ENCODE data around the gene FBXO2. TPM values are rescaled to one million over a fixed set of nuclear protein-coding genes. Genes with fewer than 3 reads are reported as not detected.

FBXO2 gene
- total and polyA plus RNA-seq, 10 of the 15 experiments (the other 5 are each of a cell fraction or from before 2014, with no cell fraction given): 0.06 to 0.41 (median 0.18) TPM; not detected in 4

DNA sequence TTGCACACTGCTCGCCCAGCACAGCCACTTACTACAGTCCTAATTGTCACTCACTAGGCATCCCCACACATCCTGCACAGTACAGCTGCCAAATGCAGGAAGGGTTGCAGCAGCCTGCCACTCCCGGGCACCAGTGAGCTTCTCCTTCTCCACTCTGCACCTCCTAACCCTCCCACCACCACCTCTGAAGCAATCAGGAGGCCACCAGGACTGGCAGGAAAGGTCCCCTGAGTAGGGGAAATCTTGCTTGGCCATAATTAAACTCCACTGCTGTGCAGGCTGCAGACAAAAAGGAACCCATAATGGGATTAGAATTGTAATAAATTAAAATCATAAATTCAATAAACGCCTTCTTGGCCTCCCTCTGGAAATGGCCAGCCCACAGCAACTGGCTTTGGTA, 31.8 kb downstream of the FBXO2 start:
- TF ChIP-seq RUNX3 (IDR thresholded peaks at IDR 0.05; ENCODE audit: low read length) (no peak), LARP7 (IDR thresholded peaks at IDR 0.05) (no peak), SKIL (IDR thresholded peaks at IDR 0.05; ENCODE audit: low read depth, poor library complexity, severe bottlenecking) (no peak), TBL1XR1 (IDR thresholded peaks at IDR 0.05; ENCODE audit: low read depth, low read length) (no peak), NR2F1 (conservative IDR thresholded peaks at IDR 0.05) (no peak), SP1 (IDR thresholded peaks at IDR 0.05; ENCODE audit: low read depth, low read length) (no peak), ZNF274 (IDR thresholded peaks at IDR 0.05; ENCODE audit: insufficient read depth, insufficient read length) (no peak), BMI1 (IDR thresholded peaks at IDR 0.05; ENCODE audit: borderline replicate concordance) (no peak), SIX5 (IDR thresholded peaks at IDR 0.05; ENCODE audit: low read depth, low read length, severe bottlenecking) (no peak), CHD1 (IDR thresholded peaks at IDR 0.05; ENCODE audit: low read depth, low read length) (no peak), ETV6 (conservative IDR thresholded peaks at IDR 0.05 in 1 of 2, IDR thresholded peaks at IDR 0.05 in 1 of 2; ENCODE audit: borderline replicate concordance in 1 of 2, low read depth in 1 of 2) (no peak), NFXL1 (IDR thresholded peaks at IDR 0.05; ENCODE audit: borderline replicate concordance) (no peak), CBX3 (IDR thresholded peaks at IDR 0.05; ENCODE audit: borderline replicate concordance, low read depth) (no peak)
- intact Hi-C loops (cut with micrococcal nuclease; ENCODE audit: unreplicated experiment): no loop called here
- CTCF ChIA-PET: no interaction called here
- in situ Hi-C loops (cut with MboI): no loop called here
- no TSS peak for BruUV-seq (replicated peaks)
- Histone ChIP-seq H2AFZ (ENCODE audit: control insufficient read depth, low read depth, low read length) (no peak overlapping the region), H3K4me1 (ENCODE audit: control insufficient read depth, insufficient read depth, low read length) (no peaks in the 10 kb centered on the region), H3K79me2 (ENCODE audit: control insufficient read depth, insufficient read depth, low read length) (no peaks in the 10 kb centered on the region), H3K36me3 (ENCODE audit: control insufficient read depth in 2 of 2, insufficient read depth in 2 of 2, low read length in 1 of 2) (no peaks in the 10 kb centered on the region), H3K9me3 (replicated peaks; ENCODE audit: control insufficient read depth, insufficient read depth, low read length) (no peaks in the 10 kb centered on the region), H3K27me3 (replicated peaks in 1 of 2; ENCODE audit: control insufficient read depth in 2 of 2, insufficient read depth in 2 of 2, low read length in 1 of 2) (peaks cover 0 to 1% of the 10 kb centered on the region in 2 experiments; a peak in 2 of 4 replicates), H3K27ac (ENCODE audit: control insufficient read depth, insufficient read depth) (no peak overlapping the region), H3K4me3 (no peak overlapping the region), H3K9ac (ENCODE audit: control insufficient read depth, insufficient read depth, low read length) (no peak overlapping the region), H3K4me2 (ENCODE audit: control insufficient read depth, insufficient read depth) (no peak overlapping the region), H4K20me1 (ENCODE audit: control insufficient read depth, insufficient read depth) (no peaks in the 10 kb centered on the region)
- WGBS (ENCODE audit: insufficient coverage, insufficient replicate concordance, low lambda C conversion rate, missing lambda C conversion rate): 0% methylated on average over 3 of the region's 3 CpGs
- DNase-seq (ENCODE audit: low read depth, low spot score) (no peak), FAIRE-seq (no peak), ATAC-seq (no peak)
- POLR2A ChIA-PET: no interaction called here
- SMC1A ChIA-PET (ENCODE audit: uncharacterized antibody, unreplicated experiment): no interaction called here
- RAD21 ChIA-PET (ENCODE audit: unreplicated experiment): no interaction called here

Measured in GM12878 (cell line).